Peyer's patch (tissue), 4 donors: Measurements from ENCODE around the gene PATZ1. TPM values are rescaled to one million over a fixed set of nuclear protein-coding genes. Genes with fewer than 3 reads are reported as not detected.
"Not testable (repeated sequence)": the region's sequence is repeated elsewhere in the genome, so short reads cannot be mapped to it uniquely, and the experiment has no call there.

Source experiments
- DNase-seq, 3 donors: peaks; one replicate each; pipeline ENCODE4 v3.0.0-alpha.2; 2017 to 2019
- H3K27ac ChIP-seq, 4 donors: fragments of 200-600 bp; sonication (generic); one replicate each; pipeline ENCODE4 v1.5.1; 2016 to 2019
- H3K27me3 ChIP-seq, 2 donors: fragments of 200-600 bp; sonication (generic); one replicate each; pipeline ENCODE4 v1.5.1; 2019
- H3K36me3 ChIP-seq, 3 donors: fragments of 200-600 bp; sonication (generic); one replicate each; pipeline ENCODE4 v1.5.1; 2016 to 2019
- H3K4me1 ChIP-seq, 4 donors: fragments of 200-600 bp; sonication (generic); one replicate each; pipeline ENCODE4 v1.5.1; 2016 to 2019
- H3K4me3 ChIP-seq, 4 donors: fragments of 200-600 bp; sonication (generic); 1 replicate in 3 of 4; 2 replicates in 1 of 4; pipeline ENCODE4 v1.5.1; 2016 to 2019; ENCODE audit warnings: mild to moderate bottlenecking in 1 of 4
- H3K9me3 ChIP-seq, 4 donors: fragments of 200-600 bp; sonication (generic); one replicate each; pipeline ENCODE4 v1.5.1; 2016 to 2019; ENCODE audit warnings: mild to moderate bottlenecking in 1 of 4
- POLR2A ChIP-seq, 2 donors: fragments of 450-650 bp; IDR thresholded peaks; one replicate each; pipeline ENCODE4 v1.5.1; 2017; ENCODE audit warnings: antibody characterized with exemption in 2 of 2, mild to moderate bottlenecking in 2 of 2, moderate library complexity in 2 of 2
- total RNA-seq, 4 donors: library from RNA; depleted of rRNA; stranded (reverse); fragments of >200 nt; gene quantifications; one replicate each; pipeline ENCODE4 v1.1.0, GENCODE V29; 2016
- TF ChIP-seq, protein P1 (sequence below), 6 experiments: fragments of 450-650 bp in 4 of 6; fragments of 200-600 bp in 2 of 6; sonication (generic) in 1 of 6; IDR thresholded peaks; one replicate each; pipeline ENCODE4 v1.5.1; 2017 to 2019; ENCODE audit warnings: antibody characterized with exemption in 6 of 6, mild to moderate bottlenecking in 3 of 6, moderate library complexity in 1 of 6

PATZ1 gene
- total RNA-seq, 4 donors from 2014 or later = 12.4 to 28.3 (median 21.2) TPM

DNA sequence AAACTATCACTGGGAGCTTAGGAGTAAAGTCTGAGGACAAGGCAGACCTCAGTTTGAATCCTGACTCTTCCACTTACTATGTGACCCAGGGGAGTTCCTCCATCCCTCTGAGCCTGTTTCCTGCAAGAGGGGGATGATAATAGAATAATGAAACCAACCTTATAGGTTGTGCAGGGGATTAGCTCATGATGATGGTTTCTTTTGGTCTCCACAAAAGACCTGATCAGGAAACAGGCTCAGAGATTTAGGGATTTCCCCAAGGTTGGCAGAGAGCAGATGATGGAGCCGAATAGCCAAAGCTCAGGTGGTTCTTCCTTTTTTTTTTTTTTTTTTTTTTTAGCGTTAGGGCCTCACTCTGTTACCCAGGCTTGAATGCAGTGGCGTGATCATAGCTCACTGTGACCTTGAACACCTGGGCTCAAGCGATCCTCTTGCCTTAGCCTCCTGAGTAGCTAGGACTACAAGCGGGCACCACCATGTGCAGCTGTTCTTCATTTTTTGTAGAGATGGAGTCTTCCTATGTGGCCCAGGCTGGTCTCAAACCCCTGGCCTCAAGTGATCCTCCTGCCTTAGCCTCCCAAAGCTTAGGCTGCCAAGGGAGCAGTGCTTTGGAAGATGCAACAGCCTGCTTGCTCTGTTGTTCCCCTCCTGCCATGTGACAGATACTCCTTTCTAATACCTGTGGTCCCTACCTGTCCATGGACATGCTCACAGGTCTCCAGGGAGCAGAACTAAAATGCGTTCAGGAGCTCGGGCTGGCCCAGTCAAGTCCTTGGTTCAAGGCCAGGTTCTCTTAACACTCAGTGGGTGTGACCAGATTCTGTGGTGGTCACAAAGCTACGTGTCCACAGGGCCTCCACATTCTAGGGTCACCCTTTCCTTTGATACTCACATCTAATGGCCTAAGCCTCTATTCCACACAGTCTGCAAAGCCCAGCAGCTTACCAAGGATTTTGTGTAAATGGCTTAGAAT is 22.3 kb downstream of the PATZ1 start:
- no peak for TF ChIP-seq POLR2A (IDR thresholded peaks at IDR 0.05)
- TF ChIP-seq, protein P1, sequence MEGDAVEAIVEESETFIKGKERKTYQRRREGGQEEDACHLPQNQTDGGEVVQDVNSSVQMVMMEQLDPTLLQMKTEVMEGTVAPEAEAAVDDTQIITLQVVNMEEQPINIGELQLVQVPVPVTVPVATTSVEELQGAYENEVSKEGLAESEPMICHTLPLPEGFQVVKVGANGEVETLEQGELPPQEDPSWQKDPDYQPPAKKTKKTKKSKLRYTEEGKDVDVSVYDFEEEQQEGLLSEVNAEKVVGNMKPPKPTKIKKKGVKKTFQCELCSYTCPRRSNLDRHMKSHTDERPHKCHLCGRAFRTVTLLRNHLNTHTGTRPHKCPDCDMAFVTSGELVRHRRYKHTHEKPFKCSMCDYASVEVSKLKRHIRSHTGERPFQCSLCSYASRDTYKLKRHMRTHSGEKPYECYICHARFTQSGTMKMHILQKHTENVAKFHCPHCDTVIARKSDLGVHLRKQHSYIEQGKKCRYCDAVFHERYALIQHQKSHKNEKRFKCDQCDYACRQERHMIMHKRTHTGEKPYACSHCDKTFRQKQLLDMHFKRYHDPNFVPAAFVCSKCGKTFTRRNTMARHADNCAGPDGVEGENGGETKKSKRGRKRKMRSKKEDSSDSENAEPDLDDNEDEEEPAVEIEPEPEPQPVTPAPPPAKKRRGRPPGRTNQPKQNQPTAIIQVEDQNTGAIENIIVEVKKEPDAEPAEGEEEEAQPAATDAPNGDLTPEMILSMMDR (IDR thresholded peaks at IDR 0.05) = no peak
- no peaks in the 10 kb centered on the region for H3K9me3 ChIP-seq
- peaks cover 0 to 38% (median 0%) of the 10 kb centered on the region in 3 donors for H3K36me3 ChIP-seq
- no peak overlapping the region for H3K27ac ChIP-seq
- no peak overlapping the region for H3K4me3 ChIP-seq
- H3K4me1 ChIP-seq = no peaks in the 10 kb centered on the region
- no peak for DNase-seq
- H3K27me3 ChIP-seq = no peaks in the 10 kb centered on the region

DNA sequence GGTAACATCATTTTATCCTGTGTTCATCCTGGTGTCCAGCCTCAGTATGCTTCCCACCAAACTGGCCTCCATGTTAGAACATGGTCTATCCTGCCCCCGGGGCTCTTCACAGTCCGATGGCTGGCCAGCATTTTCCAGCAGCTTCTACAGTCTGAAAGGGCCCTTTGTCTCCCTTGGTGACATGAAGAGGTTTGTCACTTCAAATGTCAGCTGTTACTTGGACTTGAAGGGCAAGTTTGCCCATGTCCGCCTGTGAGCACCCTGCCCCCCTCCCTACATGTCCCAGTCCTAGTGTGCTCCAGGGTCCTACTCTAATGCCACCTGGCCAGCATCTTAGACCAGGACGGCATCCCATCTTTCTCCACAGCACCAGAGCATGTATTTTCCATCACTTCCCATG is 24.7 kb downstream of the PATZ1 start:
- TF ChIP-seq, protein P1 (IDR thresholded peaks at IDR 0.05) = no peak
- no peak for TF ChIP-seq POLR2A (IDR thresholded peaks at IDR 0.05)
- Histone ChIP-seq H3K4me1 (no peaks in the 10 kb centered on the region), H3K27me3 (no peaks in the 10 kb centered on the region), H3K36me3 (peaks cover 0 to 14% (median 0%) of the 10 kb centered on the region in 3 donors), H3K9me3 (no peaks in the 10 kb centered on the region), H3K4me3 (no peak overlapping the region), H3K27ac (no peak overlapping the region)
- DNase-seq = no peak

GRCh38 chr22:31314220-31314619 is 31.9 kb downstream of the PATZ1 start:
- H3K4me1 ChIP-seq, H3K27ac ChIP-seq, H3K9me3 ChIP-seq, H3K36me3 ChIP-seq, DNase-seq, H3K27me3 ChIP-seq, H3K4me3 ChIP-seq: not testable (repeated sequence)

- Histone ChIP-seq H3K27ac (peak overlapping the region in 2 of 4 donors; percentile 14 to 25), H3K9me3 (no peaks in the 10 kb centered on the region), H3K36me3 (no peaks in the 10 kb centered on the region), H3K4me1 (peaks cover 0 to 5% (median 0%) of the 10 kb centered on the region in 4 donors), H3K27me3 (no peaks in the 10 kb centered on the region), H3K4me3 (no peak overlapping the region)
- TF ChIP-seq, protein P1 (IDR thresholded peaks at IDR 0.05) = peak; percentile 72 to 88 (median 83)
- TF ChIP-seq POLR2A (IDR thresholded peaks at IDR 0.05) = no peak
- DNase-seq = peak; percentile 65 to 87 (median 69)
Measured at GRCh38 chr22:31313366-31314147, 32.6 kb downstream of the PATZ1 start.

DNA sequence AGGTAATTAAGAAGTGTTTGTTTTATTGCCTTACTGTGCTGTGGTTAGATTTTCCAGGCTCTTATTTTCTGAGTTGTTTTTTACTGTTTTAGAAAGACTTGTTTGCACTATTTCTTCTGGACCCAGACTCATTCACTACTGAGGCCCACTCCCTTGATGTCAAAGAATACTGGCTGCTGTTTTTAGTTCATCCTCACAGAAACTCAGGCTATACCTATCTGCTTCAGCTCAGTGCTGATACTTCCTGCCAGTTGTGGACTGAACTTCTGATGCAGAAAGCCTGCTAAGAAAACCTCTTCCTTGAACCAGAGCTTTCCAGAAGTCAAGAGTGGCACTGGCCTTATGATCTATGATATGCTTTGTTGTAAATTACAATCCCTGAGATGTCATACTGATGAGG is 38.0 kb downstream of the PATZ1 start:
- Histone ChIP-seq H3K27me3 (no peaks in the 10 kb centered on the region), H3K36me3 (no peaks in the 10 kb centered on the region), H3K4me1 (no peaks in the 10 kb centered on the region), H3K27ac (peak overlapping the region in 1 of 4 donors; percentile 57), H3K4me3 (no peak overlapping the region), H3K9me3 (no peaks in the 10 kb centered on the region)
- TF ChIP-seq POLR2A (IDR thresholded peaks at IDR 0.05) = no peak
- TF ChIP-seq, protein P1 (IDR thresholded peaks at IDR 0.05) = no peak
- no peak for DNase-seq

- TF ChIP-seq, protein P1 (IDR thresholded peaks at IDR 0.05) = no peak
- no peak for TF ChIP-seq POLR2A (IDR thresholded peaks at IDR 0.05)
- H3K36me3 ChIP-seq = no peaks in the 10 kb centered on the region
Measured at GRCh38 chr22:31305194-31305593, 41.0 kb downstream of the PATZ1 start.

More at GRCh38 chr22:31305194-31305593, 41.0 kb downstream of the PATZ1 start:
- no peak overlapping the region for H3K4me3 ChIP-seq
- H3K27ac ChIP-seq = no peak overlapping the region
- H3K9me3 ChIP-seq = no peaks in the 10 kb centered on the region
- no peak for DNase-seq
- no peaks in the 10 kb centered on the region for H3K27me3 ChIP-seq
- H3K4me1 ChIP-seq = peaks cover 0 to 15% (median 0%) of the 10 kb centered on the region in 4 donors
